GM21515 (cell line): ENCODE measurements around the gene HRH2.
"Not testable (repeated sequence)": the region's sequence is repeated elsewhere in the genome, so short reads cannot be mapped to it uniquely, and the experiment has no call there.

ENCODE experiments used
- ATAC-seq: cut with Tn5 transposase; IDR thresholded peaks from one replicate; pipeline ENCODE4 v1.9.1; 2021; ENCODE audit not compliant: unreplicated experiment

HRH2 gene

DNA sequence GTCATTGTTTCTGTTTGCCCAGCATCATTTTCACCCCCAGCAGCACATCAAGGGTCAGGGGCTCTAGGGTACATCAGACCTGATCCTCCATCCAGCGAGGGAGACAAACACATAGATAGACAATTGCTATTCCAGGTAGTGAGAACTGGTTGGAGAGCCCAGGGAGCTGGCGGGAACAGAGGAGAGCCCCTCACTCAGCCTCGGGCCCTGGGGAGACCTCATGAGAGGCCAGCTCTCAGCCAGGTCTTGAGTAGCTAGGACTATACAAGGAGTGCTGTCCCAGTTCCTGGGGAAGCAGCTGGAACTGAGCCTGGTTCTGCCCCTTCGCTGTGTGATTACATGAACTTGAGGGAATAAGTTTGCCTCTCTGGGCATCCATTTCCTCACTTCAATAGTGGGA, 80.3 kb downstream of the HRH2 start:
- no peak for ATAC-seq

- no peak for ATAC-seq
Observed at GRCh38 chr5:175738602-175739133, 80.8 kb downstream of the HRH2 start.

- no peak for ATAC-seq
Observed at GRCh38 chr5:175740014-175740413, 82.1 kb downstream of the HRH2 start.

DNA sequence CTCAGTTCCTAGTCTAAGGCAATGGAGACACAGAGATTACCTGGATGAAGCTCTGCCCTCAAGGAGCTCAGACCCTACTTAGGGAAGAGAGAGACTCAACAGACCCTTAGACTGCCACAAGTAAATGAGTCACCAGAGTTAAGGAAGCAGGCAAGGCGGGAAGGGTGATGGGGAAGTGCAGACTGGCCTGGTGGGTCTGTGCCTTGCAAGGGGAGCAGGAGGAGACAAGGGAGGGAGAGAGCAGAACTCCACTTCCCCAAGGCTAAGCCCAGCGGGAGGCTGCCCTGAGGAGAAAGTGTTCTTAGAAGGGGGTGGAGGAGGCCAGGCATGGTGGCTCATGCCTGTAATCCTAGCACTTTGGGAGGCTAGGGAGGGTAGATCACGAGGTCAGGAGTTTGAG, 83.7 kb downstream of the HRH2 start:
- ATAC-seq = no peak

DNA sequence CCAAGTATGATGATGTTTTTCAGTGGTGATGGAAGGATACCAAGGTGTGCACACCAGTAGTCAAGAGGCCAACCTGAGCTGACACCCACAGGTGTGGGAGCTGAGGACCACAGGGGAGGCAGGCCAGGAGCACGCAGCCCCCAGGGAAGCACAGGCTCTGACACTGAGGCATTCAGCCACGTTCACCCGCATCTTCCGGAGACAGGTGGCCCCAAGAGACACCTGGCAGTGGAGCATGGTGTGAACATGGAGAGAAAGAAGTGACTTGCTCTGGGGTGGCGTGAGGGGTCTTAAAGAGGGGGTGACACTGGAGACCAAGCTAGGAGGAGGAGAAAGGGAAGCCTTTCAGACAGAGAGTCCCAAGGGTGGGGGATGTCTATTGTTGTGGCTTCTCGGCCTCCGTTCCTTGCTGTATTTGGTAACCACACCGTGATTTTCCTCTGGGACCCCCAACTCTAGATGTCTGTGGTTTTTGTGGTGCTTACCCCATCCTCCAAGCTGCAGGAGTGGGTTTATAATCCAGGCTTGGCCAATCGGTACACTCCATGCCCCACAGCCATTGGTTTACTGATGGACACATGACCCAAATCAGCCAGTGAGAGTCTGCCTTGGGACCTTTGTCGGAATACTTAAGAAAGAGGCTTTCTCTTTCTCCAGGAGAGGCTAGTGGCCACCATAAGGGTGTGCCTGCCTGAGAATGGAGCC, 84.6 kb downstream of the HRH2 start:
- ATAC-seq = no peak

GRCh38 chr5:175743676-175744210, 85.9 kb downstream of the HRH2 start:
- no peak for ATAC-seq

DNA sequence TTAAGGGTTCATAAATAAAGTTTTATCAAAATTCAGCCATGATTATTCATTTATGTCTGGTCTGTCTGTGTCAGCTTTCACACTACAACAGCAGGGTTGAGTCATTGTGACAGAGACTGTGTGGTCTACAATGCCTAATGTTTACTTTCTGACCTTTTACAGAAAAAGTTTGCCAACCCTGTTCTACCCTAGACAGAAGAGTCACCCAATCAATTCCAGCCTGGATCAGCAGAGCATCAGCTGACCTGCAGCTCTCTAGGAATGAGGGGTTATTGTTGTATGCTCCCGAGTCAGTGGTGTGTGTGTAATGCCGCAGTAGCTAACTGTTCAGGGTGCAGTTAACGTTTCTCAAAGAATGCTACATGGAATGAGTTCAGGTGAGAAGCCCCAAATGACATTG, 87.3 kb downstream of the HRH2 start:
- no peak for ATAC-seq

- no peak for ATAC-seq
Observed at GRCh38 chr5:175746851-175747250, 89.0 kb downstream of the HRH2 start.

DNA sequence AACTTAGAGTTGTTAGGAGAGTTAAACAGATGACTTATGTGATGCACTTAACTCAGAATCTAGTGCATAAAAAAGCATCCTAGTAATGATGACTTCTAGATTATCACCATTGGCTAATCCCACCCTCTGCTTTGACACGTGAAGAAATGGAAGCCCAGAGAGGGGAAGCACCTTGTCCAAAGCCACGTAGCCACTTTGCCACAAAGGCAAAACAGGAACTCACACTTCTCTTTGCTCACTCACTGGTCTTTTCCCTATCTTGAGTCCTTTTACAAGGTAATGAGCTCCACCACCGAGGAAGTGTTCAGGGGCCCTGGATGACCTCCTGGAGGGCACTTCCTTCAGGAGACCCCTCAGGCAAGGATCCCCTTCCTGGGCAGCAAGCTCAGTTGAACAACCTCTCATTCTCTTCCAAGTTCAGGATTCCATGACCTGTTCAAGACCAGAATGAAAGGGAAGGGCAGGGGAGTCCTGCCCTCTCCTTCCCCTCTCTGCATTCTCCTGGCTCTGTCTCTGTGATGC, 89.7 kb downstream of the HRH2 start:
- ATAC-seq = no peak

DNA sequence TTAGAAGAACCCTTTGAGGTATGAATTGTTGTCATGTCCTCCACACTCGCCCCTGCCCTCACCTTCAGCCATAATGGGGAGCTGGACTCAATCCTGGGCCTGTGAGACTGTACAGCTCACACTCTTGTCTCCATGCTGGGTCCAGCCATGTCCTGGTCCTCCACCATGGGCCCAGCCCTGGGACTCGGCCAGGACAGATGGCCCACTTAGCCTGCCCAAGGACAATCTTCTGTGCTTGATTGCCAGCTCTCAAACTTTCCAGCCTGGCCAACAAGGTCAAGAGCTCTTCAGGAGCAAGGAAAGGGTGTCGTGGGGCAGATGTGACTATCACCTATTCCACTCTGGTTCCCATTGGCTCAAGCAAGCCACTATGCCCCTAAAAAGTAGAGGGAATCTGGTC, 90.8 kb downstream of the HRH2 start:
- no peak for ATAC-seq

GRCh38 chr5:175749591-175749990, 91.7 kb downstream of the HRH2 start:
- ATAC-seq = no peak

GRCh38 chr5:175750511-175750931, 92.7 kb downstream of the HRH2 start:
- ATAC-seq = no peak

GRCh38 chr5:175751369-175751768, 93.5 kb downstream of the HRH2 start:
- no peak for ATAC-seq

DNA sequence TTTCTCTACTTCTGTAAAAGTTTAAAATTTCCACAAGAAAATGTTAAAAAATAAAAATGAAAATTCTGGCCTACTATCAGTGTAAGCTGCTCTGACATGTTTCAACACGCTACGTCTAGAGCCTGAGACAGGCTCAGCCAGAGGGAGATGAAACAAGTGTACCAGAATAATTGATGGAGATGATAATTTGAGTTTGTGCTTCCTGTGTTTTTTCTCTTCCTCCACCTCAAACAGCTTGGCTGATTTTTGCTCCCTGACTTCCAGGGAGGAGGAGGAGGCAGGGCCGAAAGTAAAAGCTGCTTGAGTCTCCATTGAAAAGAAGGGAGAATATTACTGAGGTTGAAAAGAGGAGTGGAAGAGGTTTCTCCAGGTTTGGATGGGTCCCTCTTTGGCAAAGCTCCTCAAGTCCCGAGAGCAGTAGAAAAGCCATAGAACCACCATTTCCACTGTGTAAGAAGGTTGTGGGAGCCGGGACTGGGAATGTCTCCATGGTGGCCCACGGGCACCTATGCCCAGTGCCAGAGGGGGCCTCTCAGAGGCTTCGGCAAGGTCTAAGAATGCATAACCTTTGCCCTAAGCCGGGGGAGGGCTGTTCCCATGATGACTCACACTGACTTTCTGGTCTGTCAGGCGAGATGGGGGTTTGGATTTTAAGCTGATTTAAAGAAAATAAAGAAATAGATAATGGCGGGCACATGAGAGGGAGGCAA, 95.1 kb downstream of the HRH2 start:
- ATAC-seq = no peak

GRCh38 chr5:175753536-175754402, 95.9 kb downstream of the HRH2 start:
- ATAC-seq = no peak

- not testable (repeated sequence) for ATAC-seq
Observed at GRCh38 chr5:175759991-175760390, 102.1 kb downstream of the HRH2 start.
